Measurements from ENCODE around the gene AFF3.

Gene AFF3

GRCh38 chr2:99878581-99879350 lies 263.6 kb downstream of the AFF3 start:
- DNase-seq, result no peak

- DNase-seq, result no peak
These were observed 264.4 kb downstream of the AFF3 start for GRCh38 chr2:99877963-99878362.

GRCh38 chr2:99876956-99877355 lies 265.4 kb downstream of the AFF3 start:
- no peak for DNase-seq

GRCh38 chr2:99875627-99876201 lies 266.7 kb downstream of the AFF3 start:
- DNase-seq, result no peak

GRCh38 chr2:99868260-99868659 lies 274.1 kb downstream of the AFF3 start:
- DNase-seq, result peak; percentile 26

GRCh38 chr2:99867770-99868169 lies 274.6 kb downstream of the AFF3 start:
- peak; percentile 36 for DNase-seq

GRCh38 chr2:99865818-99866676 lies 276.3 kb downstream of the AFF3 start:
- DNase-seq, result no peak

GRCh38 chr2:99864561-99865553 lies 277.5 kb downstream of the AFF3 start:
- DNase-seq, result peak; percentile 30

- DNase-seq, result no peak
These were observed 278.5 kb downstream of the AFF3 start for GRCh38 chr2:99863903-99864270.

GRCh38 chr2:99863236-99863902 lies 279.0 kb downstream of the AFF3 start:
- no peak for DNase-seq

GRCh38 chr2:99862566-99862965 lies 279.8 kb downstream of the AFF3 start:
- no peak for DNase-seq

- DNase-seq, result no peak
These were observed 281.0 kb downstream of the AFF3 start for GRCh38 chr2:99861376-99861760.

GRCh38 chr2:99860720-99861375 lies 281.5 kb downstream of the AFF3 start:
- no peak for DNase-seq

- DNase-seq, result no peak
These were observed 283.3 kb downstream of the AFF3 start for GRCh38 chr2:99858951-99859596.

- DNase-seq, result no peak
These were observed 284.4 kb downstream of the AFF3 start for GRCh38 chr2:99857867-99858444.

GRCh38 chr2:99857372-99857771 lies 285.0 kb downstream of the AFF3 start:
- no peak for DNase-seq

GRCh38 chr2:99856119-99856518 lies 286.3 kb downstream of the AFF3 start:
- no peak for DNase-seq

- no peak for DNase-seq
These were observed 288.0 kb downstream of the AFF3 start for GRCh38 chr2:99854236-99854852.

GRCh38 chr2:99852956-99853355 lies 289.4 kb downstream of the AFF3 start:
- no peak for DNase-seq

GRCh38 chr2:99852376-99852934 lies 289.9 kb downstream of the AFF3 start:
- DNase-seq, result no peak

Data from NCI-H69 (cell line).